Measurements from ENCODE around the gene THRB. TPM values are rescaled to one million over a fixed set of nuclear protein-coding genes. Genes with fewer than 3 reads are reported as not detected.

THRB gene
- total and polyA plus RNA-seq, 9 of the 15 experiments (the other 6 are each of a cell fraction or from before 2014, with no cell fraction given), result 1.7 to 14.9 (median 6.9) TPM

- TF ChIP-seq HEY1 (CRISPR knock-in tag; IDR thresholded peaks at IDR 0.05; ENCODE audit: borderline replicate concordance) (no peak), MED1 (CRISPR knock-in tag; IDR thresholded peaks at IDR 0.05; ENCODE audit: borderline replicate concordance) (no peak), ZSCAN29 (IDR thresholded peaks at IDR 0.05) (no peak), ZNF384 (IDR thresholded peaks at IDR 0.05; ENCODE audit: low read depth, low read length) (no peak), POLR2AphosphoS2 (IDR thresholded peaks at IDR 0.05; ENCODE audit: low read length) (no peak), NFE2 (IDR thresholded peaks at IDR 0.05; ENCODE audit: low read depth) (peak; percentile 66), NBN (IDR thresholded peaks at IDR 0.05; ENCODE audit: low read depth) (no peak), SLC30A9 (CRISPR knock-in tag; IDR thresholded peaks at IDR 0.05) (no peak), NFIX (CRISPR knock-in tag; IDR thresholded peaks at IDR 0.05; ENCODE audit: low read depth) (no peak), KLF1 (tag; IDR thresholded peaks at IDR 0.05) (no peak), BACH1 (tag; IDR thresholded peaks at IDR 0.05) (no peak), KLF16 (IDR thresholded peaks at IDR 0.05) (no peak), ZNF79 (CRISPR knock-in tag; IDR thresholded peaks at IDR 0.05; ENCODE audit: low read depth) (peak; percentile 78), JUN (IDR thresholded peaks at IDR 0.05; ENCODE audit: borderline replicate concordance, low read depth, low read length) (no peak), JUN (CRISPR knock-in tag; IDR thresholded peaks at IDR 0.05; ENCODE audit: borderline replicate concordance) (no peak), ZNF311 (CRISPR knock-in tag; IDR thresholded peaks at IDR 0.05) (no peak), PBX2 (CRISPR knock-in tag; IDR thresholded peaks at IDR 0.05; ENCODE audit: low read depth) (no peak), PBX2 (tag; conservative IDR thresholded peaks at IDR 0.05; ENCODE audit: low read depth) (0 out of 2 replicates have a peak, but pooled peaks have one; percentile 10), ESRRA (IDR thresholded peaks at IDR 0.05; ENCODE audit: borderline replicate concordance, low read depth) (peak; percentile 33; the same call in 1 of the 2 replicates), ZFP91 (CRISPR knock-in tag; IDR thresholded peaks at IDR 0.05) (no peak), MAFG (tag; conservative IDR thresholded peaks at IDR 0.05) (peak; percentile 89)
These were observed 310.0 kb downstream of the THRB start (continued) for GRCh38 chr3:24184528-24185176.

Data from K562 (cell line).